Cardiac septum (tissue), 1 donor: Measurements from ENCODE around the gene FMNL2. TPM values are rescaled to one million over a fixed set of nuclear protein-coding genes. Genes with fewer than 3 reads are reported as not detected.

Source experiments
- DNase-seq: peaks from one replicate; pipeline ENCODE4 v3.0.0-alpha.2; 2020; ENCODE audit warnings: low spot score
- intact Hi-C: fragments of 100-400 bp; cut with DNase I; formaldehyde crosslinking; loops from one replicate; pipeline ENCODE4 v1.14.0; 2022
- total RNA-seq: library from RNA; stranded (reverse); fragmentation: NEBNext Ultra II Directional; extraction: Animal tissue kit (Norgen Biotek cat#: 25700); gene quantifications from one replicate; pipeline ENCODE4 v1.2.1, GENCODE V29; 2021
- donor health status: DM: no; HTN: no; CAD: no.

The FMNL2 gene
- total RNA-seq, 1 donor from 2014 or later = 6.2 TPM

- no peak for DNase-seq
- intact Hi-C loops = no loop called here
Measured at GRCh38 chr2:152583512-152584229, 248.7 kb downstream of the FMNL2 start.

GRCh38 chr2:152584301-152584700, 249.3 kb downstream of the FMNL2 start:
- intact Hi-C loops = no loop called here
- no peak for DNase-seq

- intact Hi-C loops = no loop called here
- no peak for DNase-seq
Measured at GRCh38 chr2:152585830-152586484, 251.0 kb downstream of the FMNL2 start.

- intact Hi-C loops = no loop called here
Measured at GRCh38 chr2:152587187-152587947, 252.4 kb downstream of the FMNL2 start.

GRCh38 chr2:152588998-152589397, 254.0 kb downstream of the FMNL2 start:
- intact Hi-C loops = no loop called here
- no peak for DNase-seq

More at GRCh38 chr2:152587187-152587947, 252.4 kb downstream of the FMNL2 start:
- DNase-seq = no peak

GRCh38 chr2:152594022-152594766, 259.2 kb downstream of the FMNL2 start:
- DNase-seq = no peak
- intact Hi-C loops = no loop called here

- intact Hi-C loops = no loop called here
- DNase-seq = no peak
Measured at GRCh38 chr2:152594792-152595191, 259.8 kb downstream of the FMNL2 start.

- DNase-seq = no peak
- intact Hi-C loops = no loop called here
Measured at GRCh38 chr2:152598975-152599759, 264.2 kb downstream of the FMNL2 start.

GRCh38 chr2:152600051-152600657, 265.2 kb downstream of the FMNL2 start:
- DNase-seq = no peak
- intact Hi-C loops = no loop called here

GRCh38 chr2:152600697-152601096, 265.7 kb downstream of the FMNL2 start:
- intact Hi-C loops = no loop called here
- no peak for DNase-seq

GRCh38 chr2:152602750-152603149, 267.8 kb downstream of the FMNL2 start:
- intact Hi-C loops = no loop called here
- no peak for DNase-seq

- no peak for DNase-seq
- intact Hi-C loops = no loop called here
Measured at GRCh38 chr2:152603166-152603565, 268.2 kb downstream of the FMNL2 start.

- no peak for DNase-seq
- intact Hi-C loops = no loop called here
Measured at GRCh38 chr2:152606081-152606480, 271.1 kb downstream of the FMNL2 start.

GRCh38 chr2:152606941-152607340, 272.0 kb downstream of the FMNL2 start:
- DNase-seq = no peak
- intact Hi-C loops = no loop called here

- intact Hi-C loops = no loop called here
- DNase-seq = no peak
Measured at GRCh38 chr2:152607793-152608300, 272.9 kb downstream of the FMNL2 start.

- no peak for DNase-seq
- intact Hi-C loops = no loop called here
Measured at GRCh38 chr2:152609154-152609553, 274.2 kb downstream of the FMNL2 start.

GRCh38 chr2:152609699-152610098, 274.7 kb downstream of the FMNL2 start:
- DNase-seq = no peak
- intact Hi-C loops = no loop called here

- no peak for DNase-seq
- intact Hi-C loops = no loop called here
Measured at GRCh38 chr2:152611458-152612231, 276.7 kb downstream of the FMNL2 start.
